Brain microvascular endothelial cell (primary cell): ENCODE data around the gene DOP1A.

Experiments
- DNase-seq: peaks from one replicate; pipeline ENCODE4 v3.0.0-alpha.2; 2020
- H3K27ac ChIP-seq: fragments of 250-450 bp; sonication (Bioruptor Pico); 2 replicates; pipeline ENCODE4 v1.5.1; 2020; ENCODE audit warnings: mild to moderate bottlenecking, moderate library complexity
- H3K27me3 ChIP-seq: fragments of 250-450 bp; sonication (Bioruptor Pico); replicated peaks from 2 replicates; pipeline ENCODE4 v1.5.1; 2020; ENCODE audit warnings: mild to moderate bottlenecking
- H3K36me3 ChIP-seq: fragments of 250-450 bp; sonication (Bioruptor Pico); replicated peaks from 2 replicates; pipeline ENCODE4 v1.5.1; 2020; ENCODE audit warnings: mild to moderate bottlenecking
- H3K4me3 ChIP-seq: 2 replicates; pipeline ENCODE4 v1.5.1; 2011; ENCODE audit warnings: low read depth, mild to moderate bottlenecking, control low read depth, low read length, moderate library complexity
- in situ Hi-C: cut with HindIII; loops from 2 replicates; pipeline ENCODE4 v1.10.0; 2017; ENCODE audit warnings: low sequenced_read_pairs, low pct_ligation_motif_present
- TF ChIP-seq, protein P1 (sequence below): IDR thresholded peaks from 2 replicates; pipeline ENCODE4 v1.5.1; 2011; ENCODE audit warnings: low read depth, mild to moderate bottlenecking, moderate library complexity, low read length, control low read depth, inconsistent platforms; ENCODE audit errors: missing control alignments

DOP1A gene

GRCh38 chr6:83044091-83044768 is 23.2 kb upstream of the DOP1A start:
- H3K27ac ChIP-seq = no peak overlapping the region
- in situ Hi-C loops = no loop called here
- H3K36me3 ChIP-seq = no peaks in the 10 kb centered on the region
- H3K27me3 ChIP-seq = no peaks in the 10 kb centered on the region
- no peak for DNase-seq
- no peak overlapping the region for H3K4me3 ChIP-seq
- TF ChIP-seq, protein P1, sequence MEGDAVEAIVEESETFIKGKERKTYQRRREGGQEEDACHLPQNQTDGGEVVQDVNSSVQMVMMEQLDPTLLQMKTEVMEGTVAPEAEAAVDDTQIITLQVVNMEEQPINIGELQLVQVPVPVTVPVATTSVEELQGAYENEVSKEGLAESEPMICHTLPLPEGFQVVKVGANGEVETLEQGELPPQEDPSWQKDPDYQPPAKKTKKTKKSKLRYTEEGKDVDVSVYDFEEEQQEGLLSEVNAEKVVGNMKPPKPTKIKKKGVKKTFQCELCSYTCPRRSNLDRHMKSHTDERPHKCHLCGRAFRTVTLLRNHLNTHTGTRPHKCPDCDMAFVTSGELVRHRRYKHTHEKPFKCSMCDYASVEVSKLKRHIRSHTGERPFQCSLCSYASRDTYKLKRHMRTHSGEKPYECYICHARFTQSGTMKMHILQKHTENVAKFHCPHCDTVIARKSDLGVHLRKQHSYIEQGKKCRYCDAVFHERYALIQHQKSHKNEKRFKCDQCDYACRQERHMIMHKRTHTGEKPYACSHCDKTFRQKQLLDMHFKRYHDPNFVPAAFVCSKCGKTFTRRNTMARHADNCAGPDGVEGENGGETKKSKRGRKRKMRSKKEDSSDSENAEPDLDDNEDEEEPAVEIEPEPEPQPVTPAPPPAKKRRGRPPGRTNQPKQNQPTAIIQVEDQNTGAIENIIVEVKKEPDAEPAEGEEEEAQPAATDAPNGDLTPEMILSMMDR = no peak

DNA sequence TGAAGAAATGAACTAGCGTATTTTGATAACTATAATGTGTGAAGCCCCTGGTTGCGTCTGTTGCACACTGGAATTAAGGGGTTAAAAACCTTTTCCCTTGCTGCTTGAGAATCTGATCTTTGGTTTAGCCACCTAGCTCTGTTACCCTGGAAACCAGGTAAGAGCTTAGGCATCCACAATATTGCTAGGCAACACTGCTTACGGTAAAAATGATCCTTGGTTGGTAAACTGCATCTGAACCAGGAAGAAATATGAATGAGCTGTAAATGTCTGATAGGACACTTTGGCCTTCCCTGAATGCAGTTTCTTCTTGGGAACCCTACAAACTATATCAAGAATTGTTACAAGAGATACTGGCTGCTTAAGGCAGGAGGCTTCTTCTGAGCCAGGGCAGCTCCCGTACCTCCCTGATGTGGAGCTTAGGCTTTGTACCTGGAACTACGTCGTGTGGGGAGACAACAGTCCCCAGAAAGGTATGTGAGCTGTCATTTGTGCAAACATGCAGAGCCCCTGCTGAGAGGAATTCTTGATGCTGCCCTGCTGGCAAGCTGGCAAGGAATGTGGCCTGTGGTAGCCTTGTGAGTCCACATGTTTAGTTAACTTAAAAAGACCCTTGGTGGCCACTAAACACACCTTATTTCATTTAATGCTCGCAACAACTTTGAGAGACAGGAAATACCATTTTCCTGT is 20.3 kb upstream of the DOP1A start:
- TF ChIP-seq, protein P1 = no peak
- DNase-seq = no peak

GRCh38 chr6:83051377-83052172 is 15.9 kb upstream of the DOP1A start:
- Histone ChIP-seq H3K36me3 (no peaks in the 10 kb centered on the region), H3K4me3 (no peak overlapping the region), H3K27ac (no peak overlapping the region), H3K27me3 (no peaks in the 10 kb centered on the region)
- TF ChIP-seq, protein P1 = no peak
- no peak for DNase-seq
- in situ Hi-C loops = no loop called here

More for the DNA sequence above, 20.3 kb upstream of the DOP1A start:
- H3K36me3 ChIP-seq = no peaks in the 10 kb centered on the region
- in situ Hi-C loops = no loop called here
- H3K27ac ChIP-seq = no peak overlapping the region
- no peak overlapping the region for H3K4me3 ChIP-seq
- H3K27me3 ChIP-seq = no peaks in the 10 kb centered on the region

DNA sequence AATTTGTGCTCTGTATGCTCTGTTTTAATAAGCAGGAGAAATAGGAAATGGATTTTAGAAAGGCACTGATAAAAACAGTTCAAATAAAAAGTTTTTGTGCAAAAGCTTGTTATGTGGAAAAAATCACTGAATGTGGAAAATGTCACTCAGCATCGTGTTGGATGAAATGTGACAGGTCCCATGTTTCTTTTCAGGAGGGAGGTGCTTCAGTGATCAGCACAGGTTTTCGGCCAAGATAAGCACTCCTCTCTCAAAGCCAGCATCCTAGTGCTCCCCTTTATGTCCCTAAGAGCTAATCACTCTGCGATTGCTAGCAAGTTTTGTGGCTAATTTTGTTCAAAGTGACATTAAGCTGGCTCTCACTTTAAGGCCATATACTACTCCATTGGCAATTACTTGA is 13.8 kb upstream of the DOP1A start:
- TF ChIP-seq, protein P1 = no peak
- in situ Hi-C loops = no loop called here
- Histone ChIP-seq H3K27ac (no peak overlapping the region), H3K36me3 (no peaks in the 10 kb centered on the region), H3K4me3 (no peak overlapping the region), H3K27me3 (no peaks in the 10 kb centered on the region)
- DNase-seq = no peak

GRCh38 chr6:83055366-83055964 is 12.0 kb upstream of the DOP1A start:
- in situ Hi-C loops = no loop called here
- Histone ChIP-seq H3K27ac (no peak overlapping the region), H3K27me3 (no peaks in the 10 kb centered on the region), H3K36me3 (no peaks in the 10 kb centered on the region), H3K4me3 (no peak overlapping the region)
- peak; percentile 49 for DNase-seq
- TF ChIP-seq, protein P1 = peak; percentile 85
